ENCODE measurements around the gene EFEMP1.
A peak's percentile ranks its signal among the peaks of the same experiment; 100 is the strongest.
"Not testable (repeated sequence)": the region's sequence is repeated elsewhere in the genome, so short reads cannot be mapped to it uniquely, and the experiment has no call there.

EFEMP1 gene

GRCh38 chr2:55865096-55865835 lies 58.3 kb downstream of the EFEMP1 start:
- DNase-seq (ENCODE audit: low read depth, low spot score): peak; percentile 37

- DNase-seq (ENCODE audit: low read depth, low spot score): no peak
Measured at GRCh38 chr2:55864351-55865084, 59.1 kb downstream of the EFEMP1 start.

- peak; percentile 48 for DNase-seq (ENCODE audit: low read depth, low spot score)
Measured at GRCh38 chr2:55862673-55863390, 60.8 kb downstream of the EFEMP1 start.

- peak; percentile 33 for DNase-seq (ENCODE audit: low read depth, low spot score)
Measured at GRCh38 chr2:55862246-55862645, 61.3 kb downstream of the EFEMP1 start.

GRCh38 chr2:55861733-55862132 lies 61.8 kb downstream of the EFEMP1 start:
- DNase-seq (ENCODE audit: low read depth, low spot score): no peak

- DNase-seq (ENCODE audit: low read depth, low spot score): no peak
Measured at GRCh38 chr2:55860832-55861231, 62.8 kb downstream of the EFEMP1 start.

- no peak for DNase-seq (ENCODE audit: low read depth, low spot score)
Measured at GRCh38 chr2:55859875-55860274, 63.7 kb downstream of the EFEMP1 start.

GRCh38 chr2:55857766-55858165 lies 65.8 kb downstream of the EFEMP1 start:
- no peak for DNase-seq (ENCODE audit: low read depth, low spot score)

GRCh38 chr2:55856936-55857335 lies 66.6 kb downstream of the EFEMP1 start:
- no peak for DNase-seq (ENCODE audit: low read depth, low spot score)

- DNase-seq (ENCODE audit: low read depth, low spot score): no peak
Measured at GRCh38 chr2:55848096-55848495, 75.5 kb downstream of the EFEMP1 start.

- DNase-seq (ENCODE audit: low read depth, low spot score): no peak
Measured at GRCh38 chr2:55846426-55846825, 77.2 kb downstream of the EFEMP1 start.

GRCh38 chr2:55844986-55845385 lies 78.6 kb downstream of the EFEMP1 start:
- DNase-seq (ENCODE audit: low read depth, low spot score): no peak

GRCh38 chr2:55843994-55844345 lies 79.6 kb downstream of the EFEMP1 start:
- no peak for DNase-seq (ENCODE audit: low read depth, low spot score)

- no peak for DNase-seq (ENCODE audit: low read depth, low spot score)
Measured at GRCh38 chr2:55843096-55843993, 80.2 kb downstream of the EFEMP1 start.

- DNase-seq (ENCODE audit: low read depth, low spot score): no peak
Measured at GRCh38 chr2:55842046-55842445, 81.5 kb downstream of the EFEMP1 start.

- no peak for DNase-seq (ENCODE audit: low read depth, low spot score)
Measured at GRCh38 chr2:55840460-55840859, 83.1 kb downstream of the EFEMP1 start.

- DNase-seq (ENCODE audit: low read depth, low spot score): no peak
Measured at GRCh38 chr2:55839182-55839819, 84.3 kb downstream of the EFEMP1 start.

- DNase-seq (ENCODE audit: low read depth, low spot score): no peak
Measured at GRCh38 chr2:55838653-55839052, 84.9 kb downstream of the EFEMP1 start.

- DNase-seq (ENCODE audit: low read depth, low spot score): not testable (repeated sequence)
Measured at GRCh38 chr2:55838117-55838516, 85.5 kb downstream of the EFEMP1 start.

- no peak for DNase-seq (ENCODE audit: low read depth, low spot score)
Measured at GRCh38 chr2:55837073-55837472, 86.5 kb downstream of the EFEMP1 start.
